Activated CD8-positive, alpha-beta memory T cell treated with anti-CD3 and anti-CD28 coated beads for 1 hour (primary cell): ENCODE results near the gene NISCH.

Experiments used
- DNase-seq, 2 donors: peaks; one replicate each; pipeline ENCODE4 v3.0.0-alpha.2; 2020; ENCODE audit warnings: low read depth in 1 of 2; ENCODE audit errors: extremely low read depth in 1 of 2

The NISCH gene

GRCh38 chr3:52509753-52510328 is 54.4 kb downstream of the NISCH start:
- DNase-seq: no peak

- DNase-seq: no peak
Observed at GRCh38 chr3:52511509-52511908, 56.1 kb downstream of the NISCH start.

GRCh38 chr3:52512105-52512504 is 56.7 kb downstream of the NISCH start:
- DNase-seq: no peak

- DNase-seq: no peak
Observed at GRCh38 chr3:52512727-52513126, 57.3 kb downstream of the NISCH start.

GRCh38 chr3:52513281-52513680 is 57.9 kb downstream of the NISCH start:
- no peak for DNase-seq

- no peak for DNase-seq
Observed at GRCh38 chr3:52514576-52514975, 59.2 kb downstream of the NISCH start.

GRCh38 chr3:52515192-52515591 is 59.8 kb downstream of the NISCH start:
- no peak for DNase-seq

GRCh38 chr3:52516509-52517195 is 61.2 kb downstream of the NISCH start:
- DNase-seq: no peak

GRCh38 chr3:52517796-52518722 is 62.7 kb downstream of the NISCH start:
- DNase-seq: no peak

- DNase-seq: no peak
Observed at GRCh38 chr3:52518723-52519444, 63.5 kb downstream of the NISCH start.

- no peak for DNase-seq
Observed at GRCh38 chr3:52519445-52520140, 64.2 kb downstream of the NISCH start.

GRCh38 chr3:52520141-52520667 is 64.8 kb downstream of the NISCH start:
- no peak for DNase-seq

GRCh38 chr3:52520716-52521487 is 65.5 kb downstream of the NISCH start:
- no peak for DNase-seq

- DNase-seq: no peak
Observed at GRCh38 chr3:52521488-52521824, 66.1 kb downstream of the NISCH start.

GRCh38 chr3:52521881-52522650 is 66.7 kb downstream of the NISCH start:
- no peak for DNase-seq

GRCh38 chr3:52522651-52523251 is 67.3 kb downstream of the NISCH start:
- DNase-seq: no peak

- no peak for DNase-seq
Observed at GRCh38 chr3:52523386-52524257, 68.2 kb downstream of the NISCH start.
